ENCODE results near the gene TLR10.
"Not testable (repeated sequence)": the region's sequence is repeated elsewhere in the genome, so short reads cannot be mapped to it uniquely, and the experiment has no call there.

TLR10 gene

DNA sequence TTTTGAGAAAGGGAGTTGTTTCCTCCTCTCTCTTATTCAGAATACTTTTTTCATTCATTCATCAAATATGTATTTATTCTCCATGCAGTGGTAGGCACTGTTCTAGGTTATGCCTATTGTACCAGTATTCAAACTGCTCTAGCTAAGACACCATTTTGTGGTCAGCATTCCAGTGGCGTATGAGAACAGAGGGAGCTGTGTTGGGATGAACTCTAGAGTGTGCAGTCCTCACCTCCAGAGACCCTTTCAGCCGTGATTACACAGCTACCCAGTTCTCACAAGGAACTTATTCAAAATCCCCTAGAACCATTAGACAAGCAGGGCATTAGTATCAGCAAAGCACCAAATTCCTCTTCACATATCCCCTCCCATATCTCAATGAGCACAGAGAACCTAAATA is 17.6 kb upstream of the TLR10 start:
- FAIRE-seq, result no peak

DNA sequence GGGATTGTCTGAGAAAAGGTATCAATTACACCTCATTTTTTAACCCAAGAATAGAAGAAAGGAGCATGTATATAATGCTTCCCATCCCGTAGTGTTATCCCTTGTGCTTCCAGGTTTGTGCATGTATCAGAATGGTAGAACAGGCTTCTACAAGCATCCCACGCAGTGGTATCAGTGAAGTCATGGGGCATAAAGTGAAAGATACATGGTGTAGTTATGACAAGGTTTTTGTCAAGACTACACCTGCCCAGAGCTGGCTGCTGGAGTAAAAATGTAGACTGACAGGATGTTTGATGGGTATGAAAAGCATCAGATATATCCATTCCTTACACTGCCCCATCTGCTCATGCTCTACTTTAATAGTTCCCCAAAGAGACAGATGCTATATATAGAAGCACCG is 12.3 kb upstream of the TLR10 start:
- no peak for FAIRE-seq

DNA sequence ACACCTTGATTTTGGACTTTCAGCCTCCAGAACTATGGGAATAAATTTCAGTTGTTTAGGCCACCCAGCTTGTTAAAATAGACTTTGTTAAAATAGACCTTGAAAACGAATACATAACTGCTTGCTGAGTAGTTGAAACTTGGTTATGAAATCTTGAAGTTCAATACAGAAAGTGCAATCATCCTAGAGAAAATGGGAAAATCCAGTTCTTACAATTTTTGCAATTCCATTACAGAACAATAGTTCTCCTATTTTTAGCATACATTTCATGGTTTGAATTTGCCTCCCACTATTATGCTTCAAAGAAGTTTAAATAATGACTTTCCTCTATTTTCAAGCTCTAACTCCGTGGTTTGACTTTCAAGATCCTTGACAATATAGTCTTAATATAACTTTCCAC is 11.3 kb upstream of the TLR10 start:
- no peak for FAIRE-seq

GRCh38 chr4:38791010-38791409 is 8.2 kb upstream of the TLR10 start:
- no peak for FAIRE-seq

- FAIRE-seq, result no peak
These were observed 5.5 kb upstream of the TLR10 start for GRCh38 chr4:38788317-38788716.

GRCh38 chr4:38787693-38788092 is 4.9 kb upstream of the TLR10 start:
- no peak for FAIRE-seq

DNA sequence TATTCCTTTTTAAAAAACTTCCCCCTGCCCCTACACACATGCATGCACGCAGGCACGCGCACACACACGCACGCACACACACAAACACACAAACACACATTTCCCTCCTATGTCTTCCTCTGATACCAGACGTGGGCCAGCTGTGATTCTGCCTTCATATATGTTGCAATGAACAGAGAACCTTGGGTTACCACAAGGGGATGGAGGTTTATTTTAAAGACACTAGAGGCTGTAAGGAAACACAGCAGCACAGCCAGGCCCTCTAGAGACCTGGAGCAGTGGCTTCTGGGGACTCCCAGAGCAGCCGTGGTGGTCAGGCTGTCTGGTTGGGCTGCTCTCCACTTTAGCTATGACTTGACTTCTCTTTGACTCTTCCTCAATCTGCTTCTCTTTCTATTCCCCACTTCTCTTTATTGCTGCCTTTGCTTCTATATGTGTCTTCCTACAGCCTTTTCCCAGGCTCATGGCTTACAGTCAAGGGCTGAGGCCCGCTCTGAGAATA is 3.2 kb upstream of the TLR10 start:
- no peak for FAIRE-seq

GRCh38 chr4:38785041-38785790 is 2.4 kb upstream of the TLR10 start:
- FAIRE-seq, result no peak

- no peak for FAIRE-seq
These were observed 1.4 kb upstream of the TLR10 start for GRCh38 chr4:38784141-38784540.

DNA sequence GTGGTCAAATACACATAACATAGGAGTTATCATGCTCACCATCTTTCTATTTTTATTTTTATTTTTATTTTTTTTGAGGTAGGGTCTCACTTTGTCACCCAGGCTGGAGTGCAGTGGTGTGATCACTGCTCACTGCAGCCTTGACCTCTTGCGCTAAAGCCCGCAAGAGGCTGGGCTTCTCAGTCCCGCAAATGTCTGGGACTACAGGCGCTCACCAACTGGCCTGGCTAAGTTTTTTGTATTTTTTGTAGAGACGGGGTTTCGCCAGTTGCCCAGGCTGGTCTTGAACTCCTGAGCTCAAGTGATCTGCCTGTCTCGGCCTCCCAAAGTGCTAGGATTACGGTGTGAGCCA is 295 bp upstream of the TLR10 start:
- no peak for FAIRE-seq

GRCh38 chr4:38781854-38782261 is 932 bp downstream of the TLR10 start:
- FAIRE-seq, result no peak

- no peak for FAIRE-seq
These were observed 1.8 kb downstream of the TLR10 start for GRCh38 chr4:38780833-38781484.

DNA sequence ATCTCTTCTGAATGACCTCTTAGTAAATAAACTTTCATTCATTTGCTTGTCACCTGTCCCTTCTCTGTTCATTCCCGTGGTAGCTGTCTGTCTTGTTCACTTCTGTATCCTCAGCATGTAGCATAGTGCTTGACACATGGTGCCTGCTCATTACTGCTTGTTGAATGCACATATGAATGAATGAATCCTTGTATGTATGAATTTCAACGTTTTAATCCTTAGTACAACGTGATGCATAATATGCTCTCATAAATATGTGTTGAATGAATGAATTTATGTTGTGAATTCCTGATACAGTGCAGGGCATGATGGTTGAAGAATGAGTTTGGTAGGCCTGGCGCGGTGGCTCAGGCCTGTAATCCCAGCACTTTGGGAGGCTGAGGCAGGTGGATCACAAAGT is 3.0 kb downstream of the TLR10 start:
- no peak for FAIRE-seq

GRCh38 chr4:38777925-38778324 is 4.9 kb downstream of the TLR10 start:
- not testable (repeated sequence) for FAIRE-seq

DNA sequence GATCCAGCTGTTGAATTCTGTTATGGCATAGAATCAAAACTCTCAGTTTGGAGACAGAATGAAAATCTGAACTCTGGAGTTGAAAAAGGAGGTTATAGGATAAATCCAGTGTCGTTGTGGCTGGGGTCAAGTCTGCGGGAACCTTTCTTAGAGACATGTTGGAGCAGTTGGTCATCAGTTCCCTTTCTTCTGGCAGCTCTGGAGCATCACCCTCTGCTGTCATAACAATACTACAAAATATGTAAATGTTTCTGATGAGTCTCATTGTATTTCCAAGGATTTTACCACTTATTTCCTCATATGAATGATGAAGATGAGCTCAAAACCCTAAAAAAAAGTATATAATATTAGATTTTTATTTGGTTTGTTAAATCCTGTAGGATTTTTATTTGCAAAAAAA is 7.5 kb downstream of the TLR10 start:
- FAIRE-seq, result no peak

- FAIRE-seq, result no peak
These were observed 8.4 kb downstream of the TLR10 start for GRCh38 chr4:38774181-38774955.

GRCh38 chr4:38770281-38770680 is 12.5 kb downstream of the TLR10 start:
- FAIRE-seq, result not testable (repeated sequence)

DNA sequence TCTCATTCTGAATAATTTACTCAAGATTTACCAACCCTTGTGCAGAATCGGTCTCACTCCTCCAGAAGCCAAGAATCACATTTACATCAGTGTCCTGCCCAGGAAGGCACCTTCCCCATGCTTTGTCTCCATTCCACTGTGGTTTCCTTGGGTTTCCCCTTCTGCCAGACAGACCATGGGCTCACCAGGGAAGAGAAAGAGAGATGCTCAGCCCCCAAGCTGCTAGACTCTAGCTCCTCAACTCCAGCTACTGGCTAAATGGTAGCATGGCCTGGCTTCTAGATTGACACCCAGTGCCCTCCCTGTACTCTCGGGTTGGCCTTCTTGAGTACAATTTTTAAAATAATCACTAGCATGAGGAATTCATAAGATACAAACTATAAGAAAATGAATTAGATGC is 12.9 kb downstream of the TLR10 start:
- FAIRE-seq, result no peak

DNA sequence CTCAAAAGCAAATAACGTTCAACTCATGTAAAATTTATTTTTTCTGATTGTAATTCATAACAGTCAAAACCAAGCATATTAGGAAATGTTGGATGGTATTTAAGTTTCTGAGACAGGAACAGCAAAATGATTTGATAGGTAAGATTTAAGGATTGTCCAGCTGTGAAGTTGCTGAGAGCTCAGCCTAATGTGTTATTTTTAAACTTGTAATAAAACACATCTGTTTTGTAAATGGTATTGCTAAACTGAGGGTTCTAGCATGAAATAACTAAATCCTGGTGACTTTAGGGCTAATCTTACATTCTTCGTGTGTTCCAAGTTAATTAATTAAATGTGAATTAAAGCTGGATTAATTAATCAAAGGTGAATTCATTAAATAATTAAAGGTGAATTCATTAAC is 13.3 kb downstream of the TLR10 start:
- no peak for FAIRE-seq

DNA sequence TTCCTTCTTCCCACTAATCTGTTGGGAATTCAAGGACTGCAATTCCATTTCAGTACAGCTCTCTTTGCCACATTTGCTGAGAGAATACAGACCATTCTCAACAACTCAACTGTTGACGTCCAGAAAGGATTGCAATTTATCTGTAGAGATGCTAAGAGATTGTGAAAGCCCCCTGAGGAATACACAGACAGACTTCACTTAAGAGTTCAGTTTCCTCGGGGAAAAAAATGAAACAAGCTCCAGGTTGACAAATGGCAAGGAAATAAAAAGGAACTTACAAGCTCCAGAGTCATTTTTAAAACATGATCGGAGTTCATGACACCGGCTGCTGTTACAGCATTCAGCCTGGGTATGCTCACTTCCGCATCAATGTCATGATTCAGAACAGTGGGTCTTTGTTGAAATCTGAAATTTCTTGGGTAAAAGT is 13.8 kb downstream of the TLR10 start:
- FAIRE-seq, result no peak

GRCh38 chr4:38766940-38767339 is 15.8 kb downstream of the TLR10 start:
- not testable (repeated sequence) for FAIRE-seq

- no peak for FAIRE-seq
These were observed 17.4 kb downstream of the TLR10 start for GRCh38 chr4:38765382-38765781.

- no peak for FAIRE-seq
These were observed 18.5 kb downstream of the TLR10 start for GRCh38 chr4:38764277-38764676.

DNA sequence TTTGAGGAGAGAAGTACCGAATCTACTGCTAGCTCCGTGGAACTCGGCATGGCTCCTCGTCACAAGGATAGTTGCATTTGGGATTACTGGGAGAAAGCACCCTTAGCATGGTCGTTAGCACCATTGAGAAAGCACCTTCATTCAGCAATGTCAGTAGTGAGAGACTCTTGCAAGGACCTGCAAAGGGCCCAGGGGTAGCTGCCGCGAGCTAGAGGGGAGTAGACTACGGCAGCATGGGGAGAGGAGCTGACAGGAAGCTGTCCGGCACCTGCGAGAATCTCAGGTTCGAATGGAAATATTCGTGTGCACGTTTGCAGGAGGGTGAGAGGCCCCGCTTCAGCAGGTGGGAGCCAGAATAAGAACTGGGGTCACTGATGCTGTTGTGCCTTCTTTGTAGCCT is 20.2 kb downstream of the TLR10 start:
- no peak for FAIRE-seq
